ENCODE measurements around the gene MSL1. TPM values are rescaled to one million over a fixed set of nuclear protein-coding genes. Genes with fewer than 3 reads are reported as not detected.

MSL1 gene
- total and polyA plus RNA-seq, 9 of the 15 experiments (the other 6 are each of a cell fraction or from before 2014, with no cell fraction given) = 13.8 to 120 (median 61.9) TPM

DNA sequence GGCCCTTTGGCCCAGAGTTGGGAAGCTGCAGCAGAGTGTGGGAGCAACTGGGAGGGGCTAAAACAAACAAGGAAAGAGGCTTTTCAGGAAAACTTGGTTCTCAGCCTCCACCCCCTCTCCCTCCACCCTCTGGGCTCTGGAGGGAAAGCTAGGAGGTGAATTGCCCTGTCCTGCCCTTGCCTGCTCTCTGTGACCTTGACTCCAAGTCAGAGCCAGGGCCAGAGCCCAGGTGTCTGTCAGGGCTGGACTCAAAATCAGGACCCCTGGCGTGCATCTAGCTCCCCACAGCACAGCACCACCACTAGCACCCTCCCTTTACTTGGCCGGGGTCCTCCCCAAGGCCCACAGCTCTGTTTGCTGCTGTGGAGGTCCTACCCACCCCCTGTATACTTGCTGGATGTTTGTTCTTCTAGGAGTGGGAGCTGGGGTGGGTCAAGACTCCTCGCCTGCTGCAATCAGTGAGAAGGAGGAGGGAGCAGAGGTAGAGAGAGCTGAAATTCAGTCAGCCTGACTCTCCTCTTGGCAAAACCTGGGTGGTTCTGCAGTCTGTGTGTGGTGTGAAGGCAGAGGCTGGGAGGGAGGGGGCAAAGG lies 18.6 kb upstream of the MSL1 start:
- in situ Hi-C loops (cut with MboI) (no loop called here), intact Hi-C loops (cut with micrococcal nuclease) (no loop called here)
- H3K27me3 ChIP-seq (ENCODE audit: control insufficient read depth in 2 of 2, insufficient read depth in 2 of 2, low read length in 2 of 2) = no peaks in the 10 kb centered on the region
- CTCF ChIA-PET (ENCODE audit: low intra/inter-chr PET ratio) = no interaction called here
- peaks cover 53 to 54% of the 10 kb centered on the region in 2 experiments for H3K4me1 ChIP-seq (replicated peaks in 1 of 2; ENCODE audit: control insufficient read depth in 2 of 2, insufficient read depth in 2 of 2, low read length in 2 of 2)
- no peaks in the 10 kb centered on the region for H4K20me1 ChIP-seq (replicated peaks; ENCODE audit: control insufficient read depth, insufficient read depth, low read length)
- POLR2A ChIA-PET = interaction anchor here (0.6 to 5.6 kb wide), 7 partner anchors 9 to 1295 kb away, joined by 3 to 66 read pairs (median 4); no protein-coding TSS in a partner anchor
- DNase-seq (ENCODE audit: extremely low read depth in 1 of 4, low spot score in 3 of 4) (no peak), ATAC-seq (no peak), FAIRE-seq (no peak)
- 68% methylated on average over 3 of the region's 3 CpGs for WGBS (ENCODE audit: insufficient coverage, low coverage, missing lambda C conversion rate)
- no TSS peak for BruUV-seq (replicated peaks)
- TF ChIP-seq ESRRA (IDR thresholded peaks at IDR 0.05; ENCODE audit: borderline replicate concordance, low read depth) (peak; percentile 56; the same call in 1 of the 2 replicates), RAD21 (CRISPR knock-in tag; conservative IDR thresholded peaks at IDR 0.05 in 1 of 2, IDR thresholded peaks at IDR 0.05 in 1 of 2) (no peak)
- peaks cover 18% of the 10 kb centered on the region for H3K79me2 ChIP-seq (ENCODE audit: control insufficient read depth, insufficient read depth, low read length)
- peak overlapping the region; percentile 80 for H2AFZ ChIP-seq (ENCODE audit: low read depth, low read length)
- H3K4me3 ChIP-seq = no peak overlapping the region
- no peaks in the 10 kb centered on the region for H3K9me3 ChIP-seq (replicated peaks; ENCODE audit: control insufficient read depth, insufficient read depth, low read depth, low read length)
- H3K36me3 ChIP-seq (ENCODE audit: control insufficient read depth, insufficient read depth, low read length) = peaks cover 5% of the 10 kb centered on the region; the same call in 1 of the 3 replicates
- peak overlapping the region; percentile 18; the same call in 1 of the 3 replicates for H3K27ac ChIP-seq (ENCODE audit: extremely low read depth, low read depth, low read length)
- H3K4me2 ChIP-seq (ENCODE audit: insufficient read depth, low read length) = no peak overlapping the region
- peaks cover 2% of the 10 kb centered on the region for H3K9me1 ChIP-seq (ENCODE audit: control insufficient read depth, insufficient read depth, low read length)
- H3K9ac ChIP-seq (ENCODE audit: insufficient read depth in 1 of 2, low read depth in 2 of 2, low read length in 2 of 2) = peak overlapping the region; percentile 6 to 85; a peak in 2 of 4 replicates

DNA sequence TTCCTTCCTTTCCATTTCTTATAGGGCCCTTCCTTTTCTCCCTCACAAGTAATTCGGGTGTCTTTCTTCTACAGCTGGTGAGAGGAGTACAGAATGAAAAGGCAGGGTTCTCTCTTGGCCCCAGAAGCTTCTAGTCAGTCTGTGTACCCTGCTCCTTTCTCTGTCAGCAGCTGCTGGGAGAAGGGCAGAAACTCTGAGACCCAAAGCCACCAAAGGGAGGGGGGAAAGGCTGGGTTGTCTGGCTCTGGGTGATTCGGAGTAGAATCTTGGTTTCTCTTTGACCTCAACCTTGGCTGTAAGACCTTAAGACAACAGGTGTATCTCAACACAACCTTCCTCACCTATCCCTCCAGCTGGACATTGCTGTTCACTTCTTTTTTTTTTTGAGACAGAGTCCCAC lies 18.1 kb upstream of the MSL1 start:
- no peak overlapping the region for H3K4me2 ChIP-seq (ENCODE audit: insufficient read depth, low read length)
- no peak overlapping the region for H3K4me3 ChIP-seq
- peaks cover 13% of the 10 kb centered on the region for H3K79me2 ChIP-seq (ENCODE audit: control insufficient read depth, insufficient read depth, low read length)
- DNase-seq (ENCODE audit: extremely low read depth in 1 of 4, low spot score in 3 of 4) (no peak), FAIRE-seq (no peak), ATAC-seq (no peak)
- ChIA-PET POLR2A (interaction anchor here (0.6 to 5.6 kb wide), 5 partner anchors 9 to 1295 kb away, joined by 3 to 66 read pairs (median 4); no protein-coding TSS in a partner anchor), CTCF (ENCODE audit: low intra/inter-chr PET ratio) (no interaction called here)
- H3K27me3 ChIP-seq (ENCODE audit: control insufficient read depth in 2 of 2, insufficient read depth in 2 of 2, low read length in 2 of 2) = no peaks in the 10 kb centered on the region
- H3K9me3 ChIP-seq (replicated peaks; ENCODE audit: control insufficient read depth, insufficient read depth, low read depth, low read length) = no peaks in the 10 kb centered on the region
- intact Hi-C loops (cut with micrococcal nuclease) (no loop called here), in situ Hi-C loops (cut with MboI) (no loop called here)
- peak overlapping the region; percentile 6 to 85; a peak in 2 of 4 replicates for H3K9ac ChIP-seq (ENCODE audit: insufficient read depth in 1 of 2, low read depth in 2 of 2, low read length in 2 of 2)
- H3K36me3 ChIP-seq (ENCODE audit: control insufficient read depth, insufficient read depth, low read length) = 0 out of 3 replicates have a peak, but pooled peaks cover under 1% of the 10 kb centered on the region
- TF ChIP-seq KDM5B (IDR thresholded peaks at IDR 0.05; ENCODE audit: insufficient replicate concordance, low read depth, low read length) (no peak), DMBX1 (CRISPR knock-in tag; IDR thresholded peaks at IDR 0.05; ENCODE audit: borderline replicate concordance) (no peak)
- TF ChIP-seq, protein P1, sequence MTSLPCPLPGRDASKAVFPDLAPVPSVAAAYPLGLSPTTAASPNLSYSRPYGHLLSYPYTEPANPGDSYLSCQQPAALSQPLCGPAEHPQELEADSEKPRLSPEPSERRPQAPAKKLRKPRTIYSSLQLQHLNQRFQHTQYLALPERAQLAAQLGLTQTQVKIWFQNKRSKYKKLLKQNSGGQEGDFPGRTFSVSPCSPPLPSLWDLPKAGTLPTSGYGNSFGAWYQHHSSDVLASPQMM (CRISPR knock-in tag; IDR thresholded peaks at IDR 0.05) = no peak
- no peaks in the 10 kb centered on the region for H4K20me1 ChIP-seq (replicated peaks; ENCODE audit: control insufficient read depth, insufficient read depth, low read length)
- H2AFZ ChIP-seq (ENCODE audit: low read depth, low read length) = peak overlapping the region; percentile 80
- H3K4me1 ChIP-seq (replicated peaks in 1 of 2; ENCODE audit: control insufficient read depth in 2 of 2, insufficient read depth in 2 of 2, low read length in 2 of 2) = peaks cover 53 to 54% of the 10 kb centered on the region in 2 experiments
- BruUV-seq (replicated peaks) = no TSS peak
- no peak overlapping the region for H3K27ac ChIP-seq (ENCODE audit: extremely low read depth, low read depth, low read length)
- no peaks in the 10 kb centered on the region for H3K9me1 ChIP-seq (ENCODE audit: control insufficient read depth, insufficient read depth, low read length)
- 51% methylated on average over 2 of the region's 2 CpGs for WGBS (ENCODE audit: insufficient coverage, low coverage, missing lambda C conversion rate)
